ENCODE measurements around the gene CEP131.
"Not testable (repeated sequence)": the region's sequence is repeated elsewhere in the genome, so short reads cannot be mapped to it uniquely, and the experiment has no call there.

Gene CEP131

GRCh38 chr17:81162491-81162890, 60.3 kb downstream of the CEP131 start:
- no peak for DNase-seq

GRCh38 chr17:81161972-81162371, 60.8 kb downstream of the CEP131 start:
- no peak for DNase-seq

- no peak for DNase-seq
Measured at GRCh38 chr17:81161536-81161935, 61.2 kb downstream of the CEP131 start.

- DNase-seq: no peak
Measured at GRCh38 chr17:81160747-81161453, 61.9 kb downstream of the CEP131 start.

- no peak for DNase-seq
Measured at GRCh38 chr17:81160306-81160705, 62.5 kb downstream of the CEP131 start.

- no peak for DNase-seq
Measured at GRCh38 chr17:81159611-81160265, 63.0 kb downstream of the CEP131 start.

- no peak for DNase-seq
Measured at GRCh38 chr17:81158688-81159590, 63.8 kb downstream of the CEP131 start.

GRCh38 chr17:81157848-81158687, 64.7 kb downstream of the CEP131 start:
- no peak for DNase-seq

- DNase-seq: no peak
Measured at GRCh38 chr17:81156866-81157805, 65.6 kb downstream of the CEP131 start.

GRCh38 chr17:81154961-81155360, 67.8 kb downstream of the CEP131 start:
- DNase-seq: no peak

- DNase-seq: not testable (repeated sequence)
Measured at GRCh38 chr17:81154016-81154415, 68.7 kb downstream of the CEP131 start.

GRCh38 chr17:81153340-81153803, 69.4 kb downstream of the CEP131 start:
- no peak for DNase-seq

- DNase-seq: no peak
Measured at GRCh38 chr17:81152288-81152828, 70.4 kb downstream of the CEP131 start.

GRCh38 chr17:81151278-81151677, 71.5 kb downstream of the CEP131 start:
- DNase-seq: no peak

GRCh38 chr17:81150377-81151077, 72.2 kb downstream of the CEP131 start:
- no peak for DNase-seq

GRCh38 chr17:81148986-81149533, 73.7 kb downstream of the CEP131 start:
- no peak for DNase-seq

GRCh38 chr17:81148571-81148970, 74.2 kb downstream of the CEP131 start:
- no peak for DNase-seq

GRCh38 chr17:81147701-81148100, 75.1 kb downstream of the CEP131 start:
- DNase-seq: no peak

GRCh38 chr17:81146208-81146607, 76.6 kb downstream of the CEP131 start:
- DNase-seq: not testable (repeated sequence)

- no peak for DNase-seq
Measured at GRCh38 chr17:81144423-81144781, 78.4 kb downstream of the CEP131 start.
